ENCODE measurements around the gene PPP1CA. TPM values are rescaled to one million over a fixed set of nuclear protein-coding genes. Genes with fewer than 3 reads are reported as not detected.

PPP1CA gene
- polyA plus RNA-seq, 4 donors = 77.6 to 177 (median 146) TPM

DNA sequence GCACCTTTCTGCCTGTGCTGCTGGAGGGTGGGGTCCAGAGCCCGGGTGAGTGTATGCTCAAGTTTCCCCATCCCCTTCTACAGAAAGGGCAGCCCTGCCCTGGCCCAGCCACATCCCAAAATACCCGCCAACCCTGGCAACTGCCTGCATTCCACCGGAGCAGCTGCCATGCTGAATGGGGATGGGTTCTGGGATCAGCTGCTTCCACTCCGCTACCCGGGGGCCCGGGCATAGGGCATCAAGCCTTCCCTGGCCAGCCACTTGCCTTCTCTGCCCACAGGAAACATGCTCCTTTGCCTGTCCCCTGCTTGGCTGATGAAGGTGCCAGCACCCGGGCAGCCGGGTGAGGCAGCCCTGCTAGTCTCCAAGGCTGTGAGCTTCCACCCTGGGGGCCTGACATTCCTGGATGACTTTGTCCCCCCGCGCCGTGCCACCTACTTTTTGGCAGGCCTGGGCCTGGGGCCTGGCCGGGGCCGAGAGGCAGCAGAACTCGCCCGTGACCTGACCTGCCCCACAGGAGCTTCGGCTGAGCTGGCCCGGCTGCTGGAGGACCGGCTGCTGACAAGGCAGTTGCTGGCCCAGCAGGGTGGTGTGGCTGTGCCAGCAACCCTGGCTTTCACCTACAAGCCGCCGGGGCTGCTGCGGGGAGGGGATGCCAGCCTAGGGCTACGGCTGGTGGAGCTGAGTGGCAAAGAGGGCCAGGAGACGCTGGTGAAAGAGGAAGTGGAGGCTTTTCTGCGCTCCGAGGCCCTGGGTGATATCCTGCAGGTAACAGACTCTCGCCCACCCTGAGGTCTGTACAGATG is 17.0 kb upstream of the PPP1CA start:
- DNase-seq (ENCODE audit: low read depth in 4 of 4, low spot score in 3 of 4) = no peak

DNA sequence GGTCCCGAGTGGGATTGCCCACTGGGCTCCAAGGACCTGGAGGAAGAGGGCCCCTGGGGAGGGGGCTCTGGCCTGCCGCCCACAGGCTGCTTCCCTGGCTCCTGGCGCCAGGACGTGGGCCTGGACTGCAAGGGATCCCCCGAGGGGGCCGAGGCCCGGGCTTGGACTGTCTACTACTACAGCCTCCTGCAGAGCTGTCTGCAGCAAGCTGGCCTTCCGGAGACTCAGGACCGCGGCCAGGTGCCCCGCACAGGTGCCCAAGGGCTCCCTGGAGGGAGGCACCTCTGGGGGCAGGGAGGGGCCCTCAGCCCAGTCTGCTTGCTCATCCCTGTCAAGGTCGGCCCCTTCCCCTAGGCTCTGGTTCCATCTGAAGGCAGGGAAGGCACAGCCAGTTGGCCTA is 15.8 kb upstream of the PPP1CA start:
- DNase-seq (ENCODE audit: low read depth in 4 of 4, low spot score in 3 of 4) = no peak

DNA sequence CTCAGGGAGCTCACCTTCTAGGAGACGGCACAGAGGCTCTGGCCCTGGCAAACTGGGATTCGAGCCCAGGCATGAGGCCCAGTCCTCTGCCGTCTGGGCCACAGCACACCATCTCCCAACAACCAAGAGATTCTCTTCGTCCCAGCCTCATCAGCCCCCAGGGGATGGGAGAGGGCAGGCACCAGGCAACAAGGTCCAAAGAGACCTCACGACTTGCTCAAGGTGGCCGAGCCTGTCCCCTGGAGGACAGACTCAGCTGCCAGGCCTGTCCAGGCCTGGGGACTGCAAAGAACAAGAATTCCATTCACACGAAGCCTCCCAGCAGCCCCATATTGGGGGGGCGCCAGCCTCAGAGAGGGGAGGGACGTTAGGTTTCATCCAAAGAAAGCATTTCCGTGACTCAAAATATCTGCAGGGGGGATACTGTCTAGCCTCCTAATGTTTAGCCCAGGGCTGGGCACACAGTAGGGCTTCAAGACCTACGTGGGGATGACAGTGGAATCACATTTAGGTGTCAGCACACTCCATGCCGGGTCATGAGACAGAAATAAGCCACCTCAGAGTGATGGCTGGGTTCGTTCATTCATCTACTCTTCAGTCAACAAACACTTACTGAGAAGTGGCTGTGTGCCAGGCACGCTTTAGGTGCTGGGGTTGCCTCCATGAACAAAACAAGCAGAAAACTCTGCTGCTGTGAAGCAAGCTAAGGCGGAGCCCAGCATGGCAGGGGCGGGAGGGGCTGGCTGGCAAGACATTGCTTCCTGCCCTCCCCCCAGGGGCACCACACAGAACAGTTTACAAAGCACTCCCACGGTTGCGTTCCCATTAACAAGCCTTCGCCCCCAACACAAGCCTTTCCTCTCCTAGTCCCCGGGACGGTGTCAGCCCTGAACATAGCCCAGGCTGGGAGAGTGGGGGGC is 15.0 kb upstream of the PPP1CA start:
- DNase-seq (ENCODE audit: low read depth in 4 of 4, low spot score in 3 of 4) = no peak

DNA sequence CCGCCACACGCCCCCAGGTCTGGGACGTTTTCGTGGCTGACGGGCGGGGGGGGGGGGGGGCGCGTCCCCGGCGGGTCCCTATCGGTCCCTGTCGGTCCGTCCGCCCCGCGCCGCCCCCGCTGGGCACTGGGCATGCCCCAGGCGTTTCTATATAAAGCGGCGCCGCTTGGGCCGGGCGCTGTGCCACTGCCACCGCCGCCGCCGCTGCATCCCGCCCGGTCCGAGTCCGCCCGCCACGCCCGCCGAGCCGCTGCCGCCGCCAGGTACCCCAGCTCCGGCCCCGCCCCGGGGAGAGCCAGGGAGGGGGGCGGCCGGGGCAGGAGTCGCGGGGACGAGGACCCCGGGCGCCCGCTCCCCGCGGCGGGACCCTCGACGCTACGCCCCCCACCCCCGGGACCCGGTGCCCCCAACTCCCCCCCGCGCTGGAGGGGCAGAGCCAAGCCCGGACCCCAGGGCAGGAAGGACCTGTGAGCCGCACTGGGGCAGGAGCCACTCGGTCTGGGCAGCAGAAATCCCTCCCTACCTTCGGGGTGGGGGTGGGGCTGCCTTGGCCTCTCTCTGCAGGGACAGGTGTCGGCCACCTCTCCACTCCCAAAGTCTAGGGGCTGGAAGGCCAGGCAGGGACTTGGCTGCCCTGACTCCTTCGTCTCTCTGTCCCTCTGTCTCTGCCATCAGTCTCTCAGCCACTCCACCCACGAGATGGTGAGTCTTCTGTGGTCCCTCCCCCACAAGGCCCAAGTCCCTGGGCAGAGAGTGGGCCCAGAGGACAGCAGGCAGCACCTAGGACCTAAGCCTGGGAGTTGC is 14.0 kb upstream of the PPP1CA start, which contains the start of gene CARNS1:
Gene CARNS1 (plus strand): TSS at position 178 of the 804 bp plus-strand sequence. CDS start 522 bp downstream, at position 700.
- DNase-seq (ENCODE audit: low read depth in 4 of 4, low spot score in 3 of 4) = no peak

DNA sequence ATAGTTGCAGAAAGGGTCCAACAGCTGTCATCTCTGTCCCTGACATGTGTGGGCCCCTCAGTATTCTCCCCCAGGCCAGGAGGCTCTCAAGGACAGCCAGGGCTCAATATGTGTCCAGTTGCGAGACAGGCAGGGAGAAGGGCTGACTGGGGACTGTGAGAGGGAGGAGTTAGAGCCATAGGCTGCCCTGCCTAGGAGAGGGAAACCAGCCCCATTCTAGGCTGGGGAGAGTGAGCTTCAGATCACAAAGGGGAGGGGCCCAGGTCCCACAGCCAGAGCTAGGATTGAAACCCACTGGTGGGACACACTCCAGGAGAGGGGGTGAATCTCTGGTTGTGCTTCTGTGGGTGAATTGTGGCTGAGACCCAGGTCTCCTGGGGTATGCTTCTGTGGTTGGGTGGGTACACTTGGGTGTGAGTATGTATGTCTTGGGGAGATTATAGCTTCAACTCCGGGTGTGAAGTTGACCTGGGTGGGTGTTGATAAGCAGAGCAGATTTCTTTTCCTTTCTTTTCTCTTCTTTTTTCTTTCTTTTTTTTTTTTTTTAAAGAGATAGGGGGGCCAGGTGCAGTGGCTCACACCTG is 11.7 kb upstream of the PPP1CA start:
- DNase-seq (ENCODE audit: low read depth in 4 of 4, low spot score in 3 of 4) = no peak

DNA sequence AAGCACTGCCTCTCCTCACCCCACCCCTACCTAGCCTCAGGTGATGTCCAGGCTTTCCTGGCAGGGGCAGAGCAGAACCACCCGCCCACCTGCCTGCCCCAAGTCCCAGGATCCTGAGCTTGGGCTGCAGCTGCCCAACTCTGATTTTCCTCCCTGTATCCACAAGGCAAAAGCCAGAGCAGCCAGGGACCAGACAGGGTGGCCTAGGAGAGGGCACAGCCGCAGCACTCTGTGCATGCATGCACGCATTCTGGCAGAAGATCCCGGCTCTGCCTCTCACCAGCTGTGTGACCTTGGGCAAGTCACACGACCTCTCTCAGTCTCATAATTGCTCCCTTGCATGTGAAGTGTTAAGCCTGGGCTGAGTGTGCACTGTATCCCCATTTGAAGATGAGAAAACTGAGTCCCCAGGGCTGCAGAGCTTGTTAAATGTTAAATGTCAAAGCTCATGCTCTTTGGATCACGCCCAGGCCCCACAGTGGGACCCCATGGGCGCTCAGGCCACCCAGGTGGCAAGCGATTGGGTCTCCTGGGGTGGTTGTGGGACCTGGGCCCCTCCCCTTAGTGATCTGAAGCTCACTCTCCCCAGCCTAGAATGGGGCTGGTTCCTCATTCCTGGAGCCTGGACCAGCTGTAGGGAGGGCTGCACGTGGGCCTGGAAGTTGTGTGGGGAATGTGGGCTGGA is 11.0 kb upstream of the PPP1CA start:
- DNase-seq (ENCODE audit: low read depth in 4 of 4, low spot score in 3 of 4) = no peak

DNA sequence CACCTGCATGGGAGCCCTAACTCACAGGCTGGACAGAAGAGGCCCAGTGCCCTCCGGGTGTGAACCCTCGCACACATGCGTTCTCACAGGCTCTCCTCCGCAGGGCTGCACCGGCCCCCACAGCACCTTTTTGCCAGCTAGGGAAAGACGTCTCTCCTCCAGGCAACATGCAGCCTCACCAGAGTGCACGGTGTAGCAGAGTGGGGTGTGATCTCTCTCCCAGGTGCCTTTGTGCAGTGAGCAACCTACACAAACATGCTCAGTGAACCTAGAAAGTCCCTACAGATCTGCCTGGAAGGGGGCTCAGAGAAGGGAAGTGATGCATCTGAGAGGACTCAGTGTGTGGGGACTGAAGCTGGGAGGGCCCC is 10.1 kb upstream of the PPP1CA start:
- no peak for DNase-seq (ENCODE audit: low read depth in 4 of 4, low spot score in 3 of 4)

DNA sequence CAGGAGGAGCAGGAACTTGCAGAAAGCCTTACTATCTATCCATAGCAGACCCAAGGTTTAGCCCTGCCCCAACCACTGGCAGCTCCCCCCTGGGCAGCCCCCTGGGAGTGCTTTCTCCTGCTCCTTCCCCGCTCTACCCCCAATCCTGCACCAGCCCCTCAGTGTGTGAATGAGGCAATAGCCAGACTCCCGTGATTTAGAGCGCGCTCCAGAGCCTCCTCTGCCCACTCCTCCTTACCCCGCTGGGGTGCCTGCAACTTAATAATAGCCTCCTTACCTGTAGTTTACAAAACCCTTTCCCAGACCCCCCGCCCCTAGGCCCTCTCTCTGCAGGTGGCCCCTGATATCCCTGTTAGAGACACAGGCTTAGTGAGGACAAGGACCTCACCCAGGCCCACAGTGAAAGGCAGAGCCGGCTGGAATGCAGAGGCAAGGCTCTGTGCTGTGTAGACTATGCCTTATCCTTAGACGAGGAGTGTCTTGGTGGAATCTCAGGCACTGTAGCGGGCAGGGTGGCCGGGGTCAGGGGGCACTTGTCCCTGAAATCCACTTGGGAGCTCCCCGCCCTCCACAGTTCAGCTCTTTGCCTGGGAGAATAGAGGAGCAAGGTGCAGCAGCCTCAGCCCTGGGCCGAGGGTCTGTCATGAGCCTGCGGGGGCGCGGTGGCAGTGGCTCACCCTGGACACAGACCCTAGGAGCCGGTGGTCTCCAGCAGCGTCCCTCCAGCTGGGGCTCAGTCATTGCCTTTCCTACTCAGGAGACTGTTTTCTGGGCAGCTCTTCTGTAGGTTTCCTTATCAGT is 9.5 kb upstream of the PPP1CA start:
- DNase-seq (ENCODE audit: low read depth in 4 of 4, low spot score in 3 of 4) = no peak

DNA sequence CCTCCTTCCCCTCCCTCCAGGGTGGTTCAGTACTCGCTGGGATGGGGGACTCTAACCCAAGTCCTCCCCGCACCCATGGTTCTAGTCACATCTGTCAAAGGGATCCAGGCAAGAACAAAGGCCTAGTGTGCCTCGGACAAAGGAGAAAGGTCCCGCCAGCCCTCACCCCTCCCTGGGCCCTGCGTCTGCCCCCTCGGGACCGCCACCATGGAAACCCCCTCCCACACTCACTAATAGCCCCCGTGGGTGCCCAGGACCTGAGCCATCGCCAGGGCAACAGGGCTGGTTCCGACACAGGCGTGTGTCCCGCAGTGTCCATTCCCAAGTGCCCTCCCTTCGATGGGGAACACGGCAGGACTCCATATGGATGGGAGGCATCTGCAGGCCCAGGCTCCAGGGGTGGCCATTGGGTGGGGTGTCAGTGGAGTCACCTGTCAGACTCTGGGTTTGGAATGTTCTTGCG is 8.7 kb upstream of the PPP1CA start:
- no peak for DNase-seq (ENCODE audit: low read depth in 4 of 4, low spot score in 3 of 4)

DNA sequence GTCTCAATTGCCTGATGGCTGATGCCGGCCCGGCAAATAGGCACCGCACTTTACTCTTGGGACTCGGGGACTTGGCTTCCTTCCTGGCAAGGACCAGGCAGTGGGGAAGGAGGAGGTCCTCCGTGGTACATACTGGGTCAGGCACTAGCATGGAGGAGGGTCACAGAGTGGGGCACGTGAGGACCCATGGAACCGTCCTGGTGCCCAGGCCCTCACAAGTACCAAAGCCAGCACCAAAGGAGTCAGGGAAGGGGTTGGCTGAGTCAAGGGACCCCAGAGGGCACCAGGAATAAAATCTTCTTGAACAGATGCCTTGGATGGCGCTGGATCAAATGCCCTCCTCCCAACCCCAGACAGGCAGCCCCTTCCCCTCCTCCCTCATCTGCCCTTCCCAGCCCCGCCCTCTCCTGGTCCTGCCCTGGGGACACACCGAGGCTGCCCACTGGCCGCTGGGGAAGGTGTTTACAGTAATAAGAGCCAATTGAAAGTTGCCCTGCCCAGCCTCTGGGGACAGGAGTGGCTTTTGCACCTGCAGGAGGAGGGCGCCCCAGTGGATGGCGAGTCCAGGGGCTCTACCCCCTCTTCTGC is 8.2 kb upstream of the PPP1CA start:
- DNase-seq (ENCODE audit: low read depth in 4 of 4, low spot score in 3 of 4) = no peak

DNA sequence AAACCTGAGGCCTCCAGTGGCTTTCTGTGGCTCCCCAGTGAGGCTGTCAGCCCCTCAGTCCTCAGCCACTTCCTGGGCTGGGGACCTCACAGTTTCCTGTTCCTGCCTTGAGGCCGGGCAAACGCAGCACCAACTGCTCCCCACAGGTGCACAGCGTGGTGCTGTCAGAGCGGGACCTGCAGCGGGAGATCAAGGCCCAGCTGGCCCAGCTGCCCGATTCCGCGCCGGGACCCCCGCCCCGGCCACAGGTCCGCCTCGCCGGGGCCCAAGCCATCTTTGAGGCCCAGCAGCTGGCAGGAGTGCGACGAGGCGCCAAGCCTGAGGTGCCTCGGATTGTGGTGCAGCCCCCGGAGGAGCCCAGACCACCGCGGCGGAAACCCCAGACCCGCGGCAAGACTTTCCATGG is 7.6 kb upstream of the PPP1CA start:
- DNase-seq (ENCODE audit: low read depth in 4 of 4, low spot score in 3 of 4) = no peak

DNA sequence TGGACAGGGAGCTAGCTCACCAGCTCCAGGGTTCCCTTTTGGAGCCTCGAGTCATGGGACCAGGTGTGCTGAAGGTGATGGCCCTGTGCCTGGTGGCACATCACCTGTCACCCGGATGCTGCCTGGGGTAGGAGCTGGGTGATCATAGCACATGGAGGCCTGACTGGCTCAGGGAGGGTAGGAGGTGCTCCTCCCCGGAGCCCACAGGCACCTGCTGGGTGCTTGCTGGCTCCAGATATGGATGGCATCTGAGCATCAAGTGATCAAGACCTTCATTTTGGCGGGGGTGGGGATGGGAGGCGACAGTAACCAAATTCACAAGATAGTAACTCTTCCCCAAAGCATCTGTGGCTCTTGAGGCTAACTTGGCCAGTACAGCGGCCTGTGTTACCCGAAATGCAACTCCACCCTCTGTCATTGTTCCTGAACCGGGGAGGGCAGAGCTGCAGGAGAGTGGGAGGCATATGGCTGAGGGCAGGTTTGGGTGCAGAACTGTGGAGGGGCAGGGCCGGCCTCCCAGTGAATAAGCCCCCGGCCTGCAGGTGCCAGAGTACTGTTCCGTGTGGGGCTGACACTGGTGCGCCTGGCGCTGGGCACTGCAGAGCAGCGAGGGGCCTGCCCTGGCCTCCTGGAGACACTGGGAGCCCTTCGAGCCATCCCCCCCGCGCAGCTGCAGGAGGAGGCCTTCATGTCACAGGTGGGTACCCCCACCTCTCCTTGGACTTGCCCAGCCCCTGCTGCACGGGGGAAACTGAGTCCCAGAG is 7.0 kb upstream of the PPP1CA start:
- no peak for DNase-seq (ENCODE audit: low read depth in 4 of 4, low spot score in 3 of 4)

DNA sequence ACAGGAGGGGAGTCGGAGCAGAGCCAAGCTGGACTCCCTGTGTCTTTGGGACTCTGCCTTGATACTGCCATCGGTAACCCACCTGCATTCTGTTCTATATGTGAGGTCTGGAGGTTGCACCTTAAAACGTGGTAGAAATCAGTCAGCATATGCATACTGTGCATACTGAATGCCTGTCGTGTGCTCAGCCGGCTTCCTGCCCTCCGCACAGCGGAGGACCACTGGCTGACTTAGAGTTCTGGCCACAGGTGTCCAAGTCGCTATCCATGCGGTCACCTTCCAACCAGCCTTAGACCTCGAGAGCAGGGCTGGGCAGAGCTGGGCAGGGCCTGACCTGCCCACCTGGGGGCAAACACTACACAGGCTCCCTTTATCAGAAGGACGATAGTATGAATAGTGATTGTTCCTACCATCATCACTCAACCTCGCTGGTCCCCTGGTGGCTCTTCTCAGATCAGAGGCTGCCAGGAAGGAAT is 6.1 kb upstream of the PPP1CA start:
- DNase-seq (ENCODE audit: low read depth in 4 of 4, low spot score in 3 of 4) = no peak

DNA sequence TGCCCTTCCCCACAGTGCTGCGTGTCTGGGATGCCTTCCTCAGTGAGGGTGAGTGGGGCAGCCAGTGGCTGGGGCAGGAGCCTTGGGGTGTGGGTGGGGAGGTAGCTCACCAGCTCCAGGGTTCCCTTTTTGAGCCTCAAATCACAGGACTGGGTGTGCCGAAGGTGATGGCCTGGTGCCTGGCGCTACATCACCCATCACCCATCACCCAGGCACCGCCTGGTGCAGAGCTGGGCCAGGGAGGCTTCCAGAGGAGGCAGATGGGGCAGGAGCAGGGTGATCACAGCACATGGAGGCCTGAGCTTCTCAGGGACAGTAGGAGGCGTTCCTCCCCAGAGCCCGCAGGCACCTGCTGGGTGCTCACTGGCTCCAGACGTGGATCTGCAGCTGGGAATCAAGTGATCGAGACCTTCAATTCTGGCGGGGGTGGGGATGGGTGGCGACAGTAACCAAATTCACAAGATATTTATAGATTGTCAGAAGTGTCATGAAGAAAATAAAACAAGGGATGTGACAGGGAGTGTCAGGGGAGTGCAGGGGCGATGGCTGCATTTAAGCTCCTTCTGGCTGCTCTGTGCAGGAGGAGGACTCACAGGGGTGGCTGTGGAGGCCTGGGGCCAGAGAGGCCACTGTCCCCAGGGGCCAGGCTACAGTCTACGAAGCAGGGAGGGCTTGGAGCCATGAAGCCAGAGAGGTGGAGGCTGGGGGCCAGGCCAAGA is 5.5 kb upstream of the PPP1CA start:
- no peak for DNase-seq (ENCODE audit: low read depth in 4 of 4, low spot score in 3 of 4)

DNA sequence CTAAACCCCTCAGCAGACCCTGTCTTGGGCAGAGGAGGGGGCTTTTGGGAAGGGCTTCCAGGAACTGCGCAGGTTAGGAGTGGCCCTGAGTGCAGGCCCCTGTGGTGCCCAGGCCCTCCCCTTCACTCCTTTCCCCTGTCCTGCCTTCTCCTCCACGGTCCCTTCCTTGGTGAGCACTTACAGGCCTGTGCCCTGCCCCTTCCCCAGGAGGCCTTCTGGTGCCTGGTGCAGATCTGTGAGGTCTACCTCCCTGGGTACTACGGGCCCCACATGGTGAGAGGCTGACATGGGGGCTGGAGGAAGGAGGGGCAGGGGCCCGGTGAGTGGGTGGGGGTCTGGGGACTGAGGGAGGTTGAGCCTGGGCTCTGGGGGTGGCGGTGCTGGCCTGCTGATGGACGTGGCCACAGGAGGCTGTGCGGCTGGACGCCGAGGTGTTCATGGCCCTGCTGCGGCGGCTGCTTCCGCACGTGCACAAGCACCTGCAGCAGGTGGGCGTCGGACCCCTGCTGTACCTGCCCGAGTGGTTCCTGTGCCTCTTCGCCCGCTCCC is 4.8 kb upstream of the PPP1CA start:
- no peak for DNase-seq (ENCODE audit: low read depth in 4 of 4, low spot score in 3 of 4)

DNA sequence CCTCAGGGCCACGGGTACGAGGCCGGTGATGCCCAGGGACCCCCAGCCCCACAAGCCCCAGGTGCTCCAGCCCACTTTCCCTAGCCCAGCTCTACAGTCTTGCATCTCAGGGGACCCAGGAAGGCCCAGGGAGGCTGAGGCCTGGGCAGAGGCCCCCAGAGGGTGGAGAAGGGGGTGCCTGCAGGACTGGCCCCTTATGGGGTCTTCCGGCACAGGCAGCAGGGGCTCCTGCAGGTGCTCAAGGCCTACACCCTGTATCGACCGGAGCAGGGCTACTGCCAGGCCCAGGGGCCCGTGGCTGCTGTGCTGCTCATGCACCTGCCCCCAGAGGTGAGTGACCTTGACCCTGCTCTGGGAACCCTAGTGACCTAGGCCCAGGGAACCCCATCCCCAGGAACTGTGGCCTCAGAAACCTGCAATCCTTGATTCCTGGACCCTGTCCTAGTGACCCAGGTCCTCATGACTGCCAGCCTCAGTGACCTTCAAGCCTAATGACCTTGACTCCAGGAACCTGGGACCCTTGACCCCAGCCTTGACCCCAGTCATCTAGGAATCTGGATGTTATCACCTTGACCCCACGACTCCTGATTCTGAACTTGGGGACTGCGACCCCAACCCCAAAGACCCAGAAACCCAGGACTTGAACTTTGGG is 4.2 kb upstream of the PPP1CA start:
- DNase-seq (ENCODE audit: low read depth in 4 of 4, low spot score in 3 of 4) = no peak

Measured in left renal pelvis (tissue), 4 donors.